Stimulated activated CD4-positive, alpha-beta T cell treated with anti-CD3 and anti-CD28 coated beads, Interleukin-4, amount 100 ng/mL, for 48 hours (primary cell): ENCODE data around the gene MEN1.

Experiments used
- DNase-seq, 2 donors: peaks; one replicate each; pipeline ENCODE4 v3.0.0-alpha.2; 2020; ENCODE audit warnings: low read depth in 2 of 2

The MEN1 gene

DNA sequence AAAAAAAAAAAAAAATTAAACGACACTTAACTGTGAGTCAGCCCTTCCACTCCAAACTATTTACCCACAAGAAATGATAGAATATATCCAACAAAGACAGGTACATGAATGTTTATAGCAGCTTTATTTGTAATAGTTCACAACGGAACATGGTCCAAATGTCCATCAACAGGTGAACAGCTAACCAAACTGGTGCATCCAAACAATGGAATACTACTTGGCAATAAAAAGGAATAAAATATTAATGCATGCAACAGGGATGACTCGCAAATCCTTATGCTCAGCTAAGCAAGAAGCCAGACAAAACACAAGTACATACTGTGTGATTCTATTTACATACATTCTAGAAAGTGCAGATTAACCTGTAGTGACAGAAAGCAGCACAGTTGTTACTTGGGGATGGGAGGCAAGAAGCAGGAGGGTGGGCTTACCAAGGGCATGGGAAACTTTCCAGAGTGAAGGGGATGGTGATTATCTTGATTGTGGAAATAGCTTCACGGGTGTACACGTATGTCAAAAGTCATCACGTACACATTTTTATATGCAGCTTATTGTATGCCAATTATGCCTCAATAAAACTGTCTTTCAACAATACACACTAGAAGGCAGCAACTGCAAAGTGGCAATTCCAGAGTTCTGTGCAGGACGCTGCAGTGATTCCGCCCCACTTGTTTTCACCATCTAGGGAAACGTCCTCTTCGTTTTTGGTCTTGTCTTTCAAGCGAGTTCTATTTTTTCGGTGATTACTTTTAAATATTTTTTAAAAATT, 25.4 kb downstream of the MEN1 start:
- no peak for DNase-seq

DNA sequence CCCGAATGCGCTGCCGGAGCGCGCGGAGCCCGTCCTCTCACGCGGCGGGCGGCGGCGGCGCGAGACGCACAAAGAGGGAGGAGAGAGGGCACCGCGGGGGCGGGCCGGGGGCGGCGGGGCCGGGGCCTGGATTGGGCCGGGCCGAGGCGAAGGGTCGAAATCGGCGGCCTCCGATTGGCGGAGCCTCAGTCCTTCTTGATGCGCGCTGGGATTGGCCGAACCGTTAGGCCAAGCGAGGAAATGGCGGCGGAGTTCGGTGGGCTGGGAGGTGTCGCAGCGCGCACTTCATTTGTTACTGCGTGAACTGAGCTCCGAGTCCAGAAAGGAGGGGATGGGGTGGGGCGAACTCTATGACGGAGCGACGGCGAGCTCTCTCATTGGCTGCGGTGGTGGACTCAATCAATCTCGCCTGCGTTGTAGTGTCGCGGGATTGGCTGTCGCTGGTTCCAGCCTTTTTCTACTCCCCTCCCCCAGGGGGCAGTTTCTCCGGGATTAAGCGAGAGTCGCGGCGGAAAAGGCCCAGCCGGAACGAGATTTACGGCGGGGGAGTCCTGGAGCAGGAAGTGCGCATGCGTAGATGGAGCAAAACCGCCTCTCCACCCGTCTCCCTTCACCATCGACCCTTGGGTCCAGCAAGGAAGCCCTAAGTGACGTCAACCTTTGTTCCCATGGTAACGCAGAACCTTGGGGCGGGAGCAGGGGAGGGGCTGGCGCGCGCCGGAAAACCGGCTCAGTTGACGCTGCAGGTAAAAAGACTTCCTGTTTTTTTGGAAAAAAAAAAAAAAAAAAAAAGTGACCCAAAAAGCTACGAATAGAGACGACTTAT, 31.7 kb downstream of the MEN1 start, which contains the start of gene SF1:
Gene SF1, minus strand, starts transcription at position 70 of the 826 bp plus-strand sequence. CDS start 150 bp downstream, outside the sequence.
- DNase-seq: peak; percentile 96 to 98

DNA sequence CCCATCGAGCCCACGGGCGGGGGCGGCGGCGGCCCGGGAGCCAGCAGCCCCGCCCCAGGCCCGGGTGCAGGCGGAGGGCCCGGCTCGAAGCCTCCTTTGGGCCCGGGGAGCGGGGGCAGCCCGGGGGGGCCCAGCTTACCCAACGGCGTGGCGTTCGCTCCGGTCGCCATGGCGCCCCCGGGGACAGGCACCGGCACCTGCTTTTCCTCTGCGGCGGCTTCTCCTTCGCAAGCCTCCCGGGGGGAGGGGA, 32.2 kb downstream of the MEN1 start:
- DNase-seq: no peak

DNA sequence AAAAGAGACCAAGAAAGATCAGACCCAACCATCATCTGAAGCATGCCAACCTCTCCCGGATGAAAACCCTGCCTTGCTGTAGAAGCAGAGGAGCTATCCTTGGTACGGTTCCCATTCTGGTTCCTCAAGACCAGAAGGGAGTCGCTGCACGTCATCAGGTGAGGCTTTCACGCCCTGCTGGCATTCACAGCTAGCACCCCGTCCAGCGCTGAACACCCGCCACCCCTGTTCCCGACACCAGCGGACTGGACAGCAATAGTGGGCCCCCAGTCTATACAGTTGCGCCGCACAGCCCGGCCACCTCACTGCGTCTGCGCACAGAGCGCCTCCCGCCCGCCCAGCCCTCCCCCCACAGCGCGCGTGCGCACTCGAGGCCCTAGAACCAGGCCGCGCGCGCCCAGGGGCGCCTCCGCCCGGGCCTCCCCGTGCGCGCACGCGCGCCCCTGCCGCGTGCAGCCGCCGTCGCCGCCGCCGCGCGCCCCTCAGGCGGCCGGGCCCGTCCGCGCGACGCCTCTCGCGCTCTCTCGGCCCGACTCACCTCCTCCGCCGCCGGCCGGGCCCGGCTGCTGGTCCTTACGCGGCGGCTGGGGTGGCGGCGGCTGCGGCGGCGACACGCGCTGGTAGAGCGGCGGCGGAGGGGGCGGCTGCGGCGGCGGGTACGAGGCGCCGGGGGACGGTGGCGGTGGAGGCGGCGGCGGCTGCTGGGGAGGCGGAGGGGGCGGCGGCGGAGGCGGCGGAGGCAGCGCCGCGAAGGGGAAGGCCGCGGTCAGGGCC, 32.7 kb downstream of the MEN1 start:
- DNase-seq: peak; percentile 73 to 76

DNA sequence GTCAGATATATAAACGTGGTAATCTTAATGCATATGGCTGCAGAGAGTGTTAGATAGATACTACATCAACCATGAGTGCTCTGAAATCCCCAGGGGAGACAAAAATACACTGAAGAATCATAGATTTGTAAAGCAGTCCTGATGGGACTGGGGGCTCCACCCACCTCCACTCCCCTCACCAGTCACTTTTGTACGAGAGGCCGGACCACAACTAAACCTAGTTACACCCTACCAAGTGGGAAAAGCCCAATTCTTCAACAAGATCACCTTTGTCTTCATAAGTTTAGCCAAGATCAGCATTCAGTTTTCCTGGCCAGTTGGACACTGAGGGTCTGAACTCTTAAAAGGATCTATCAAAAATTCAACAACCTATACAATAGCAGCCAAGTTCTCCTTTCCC, 33.5 kb downstream of the MEN1 start:
- DNase-seq: no peak

DNA sequence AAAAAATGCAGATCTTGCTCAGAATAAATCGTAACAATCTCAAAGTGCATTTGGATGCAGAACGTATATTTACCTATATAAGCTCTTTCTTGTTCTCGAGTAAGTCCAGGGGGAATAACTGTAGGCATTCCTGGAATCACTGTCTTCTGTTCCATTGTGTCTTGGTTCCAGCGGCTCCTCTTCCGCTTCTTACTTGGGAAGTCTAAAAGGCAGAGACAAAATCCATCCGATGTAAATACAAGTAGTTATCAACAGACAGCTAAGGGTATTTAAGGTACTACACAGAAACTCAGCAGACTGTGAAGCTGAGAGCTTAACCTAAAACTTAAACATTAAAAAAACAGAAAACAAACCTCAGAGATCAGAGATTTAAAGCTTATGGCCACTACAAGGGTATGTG, 33.9 kb downstream of the MEN1 start:
- no peak for DNase-seq

DNA sequence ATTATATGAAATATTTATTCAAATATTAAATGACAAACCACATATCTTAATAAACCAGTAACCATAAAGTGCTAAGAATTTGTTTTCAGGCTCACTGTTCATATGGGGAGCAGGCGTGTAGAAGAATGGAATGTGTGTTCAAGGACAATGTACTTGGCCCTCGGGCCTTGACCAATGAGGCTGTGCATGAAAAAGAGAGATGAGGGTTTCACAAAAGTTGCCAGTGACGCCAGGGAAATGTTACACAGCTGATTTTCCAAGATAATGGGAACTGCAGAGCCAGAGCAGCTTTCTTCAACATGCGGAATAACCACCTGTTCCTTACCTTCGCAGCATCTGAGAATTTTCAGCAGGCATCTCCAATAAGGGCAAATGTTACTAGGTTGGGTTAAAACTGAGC, 36.2 kb downstream of the MEN1 start:
- no peak for DNase-seq

DNA sequence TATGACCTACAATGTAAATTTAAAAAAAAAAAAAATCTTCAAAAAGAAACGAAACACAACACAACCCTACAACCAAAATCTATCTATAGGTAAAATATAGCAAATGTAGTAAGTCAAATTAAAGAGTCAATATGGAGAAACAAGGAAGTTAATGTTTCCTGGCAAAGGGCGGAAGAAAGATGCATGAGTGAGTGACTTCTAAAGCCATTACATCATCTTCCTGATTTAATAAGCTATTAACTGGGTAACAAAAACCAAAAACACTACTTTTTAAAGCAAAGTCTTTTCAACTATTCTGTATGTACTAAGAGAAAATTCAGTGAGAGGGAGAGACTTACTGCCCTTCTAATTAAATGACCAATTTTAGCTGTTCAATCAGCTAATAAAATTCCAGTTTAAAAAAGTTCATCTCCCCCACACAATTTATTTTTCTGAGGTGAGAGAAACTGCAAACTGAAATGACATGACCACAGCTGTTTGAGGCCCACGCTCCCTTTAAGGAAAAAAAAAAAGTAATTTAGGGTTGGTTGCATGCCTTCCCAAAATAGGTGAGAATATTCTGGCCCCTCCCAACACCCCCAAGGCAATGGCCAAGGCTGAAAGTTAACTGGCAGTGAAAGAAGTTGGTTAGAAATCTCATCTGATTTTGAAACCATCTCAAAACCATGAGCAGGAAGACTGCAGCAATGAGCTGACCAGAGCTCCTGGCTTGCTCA, 37.9 kb downstream of the MEN1 start:
- DNase-seq: no peak

DNA sequence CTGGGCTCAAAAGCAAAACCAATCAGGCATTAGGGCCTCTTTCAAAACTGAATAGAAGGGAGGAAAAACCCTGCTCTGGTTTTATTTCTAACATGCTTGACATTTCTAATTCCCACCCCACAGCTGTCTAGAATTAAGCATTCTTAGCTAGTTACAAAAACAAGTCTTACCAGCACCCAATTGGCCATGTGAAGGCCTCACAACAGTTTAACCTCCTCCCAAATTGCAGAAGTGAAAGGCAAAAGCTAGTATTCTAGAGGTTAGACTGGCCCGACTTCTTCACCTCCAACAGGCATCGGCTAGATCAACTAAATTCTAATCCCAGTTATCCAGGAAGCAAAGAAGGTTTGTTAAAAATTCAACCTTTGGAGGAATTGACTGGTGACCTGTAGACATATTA, 38.5 kb downstream of the MEN1 start:
- no peak for DNase-seq

DNA sequence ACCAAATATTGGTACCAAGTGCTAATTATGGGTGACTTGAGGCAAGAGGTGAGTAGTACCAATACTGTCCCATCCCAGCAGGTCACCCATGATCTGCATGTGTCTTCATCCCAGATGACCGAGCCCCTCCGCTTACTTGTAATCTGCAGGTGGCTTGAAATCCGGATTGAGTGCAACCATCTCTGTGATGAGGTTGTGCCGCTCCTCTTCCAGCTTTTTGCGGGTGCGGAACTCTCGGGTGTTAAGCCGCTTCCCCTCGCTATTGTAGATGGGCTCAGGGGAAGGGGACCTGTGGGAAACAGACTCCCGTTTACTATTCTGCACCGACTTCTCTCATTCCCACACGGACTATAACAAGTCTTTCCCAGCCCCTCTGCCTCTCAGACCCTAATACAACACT, 40.2 kb downstream of the MEN1 start:
- no peak for DNase-seq

DNA sequence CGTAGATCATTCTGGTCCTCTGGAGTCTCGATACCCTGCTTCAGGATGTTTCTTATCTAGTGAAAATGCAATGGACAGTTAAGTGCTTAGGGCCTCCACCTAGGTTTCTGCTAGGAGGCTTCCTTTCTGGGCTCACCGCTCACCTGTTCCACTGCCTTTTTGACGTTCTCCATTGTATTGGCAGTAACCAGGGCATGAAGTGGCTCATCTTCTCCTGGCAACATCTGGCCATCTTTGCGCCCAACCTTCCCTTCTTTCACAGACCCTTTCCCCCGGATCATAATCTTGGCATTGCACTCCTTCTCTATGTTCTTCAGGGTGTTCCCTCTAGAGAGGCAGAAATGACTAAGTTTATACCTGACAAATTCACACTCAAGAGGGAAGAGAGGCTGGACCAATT, 41.1 kb downstream of the MEN1 start:
- no peak for DNase-seq

DNA sequence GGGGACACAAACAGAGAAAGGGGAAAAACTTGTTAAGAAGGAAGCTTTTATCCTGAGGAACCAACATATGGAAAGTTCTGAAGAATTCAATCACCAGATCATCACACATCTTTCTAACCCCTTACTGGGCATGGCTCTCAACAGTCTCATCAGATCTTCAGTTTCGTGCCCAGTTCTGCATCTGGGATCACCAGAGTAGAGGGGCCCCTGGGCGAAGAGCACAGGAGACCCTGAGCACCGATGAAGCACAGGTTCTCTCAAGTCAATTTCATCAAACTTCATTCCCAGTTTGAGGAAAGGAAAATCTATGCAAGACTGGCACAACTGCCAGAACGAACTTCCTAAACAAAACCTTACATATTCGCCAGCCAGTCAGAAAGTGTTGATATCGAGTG, 42.1 kb downstream of the MEN1 start:
- DNase-seq: no peak

DNA sequence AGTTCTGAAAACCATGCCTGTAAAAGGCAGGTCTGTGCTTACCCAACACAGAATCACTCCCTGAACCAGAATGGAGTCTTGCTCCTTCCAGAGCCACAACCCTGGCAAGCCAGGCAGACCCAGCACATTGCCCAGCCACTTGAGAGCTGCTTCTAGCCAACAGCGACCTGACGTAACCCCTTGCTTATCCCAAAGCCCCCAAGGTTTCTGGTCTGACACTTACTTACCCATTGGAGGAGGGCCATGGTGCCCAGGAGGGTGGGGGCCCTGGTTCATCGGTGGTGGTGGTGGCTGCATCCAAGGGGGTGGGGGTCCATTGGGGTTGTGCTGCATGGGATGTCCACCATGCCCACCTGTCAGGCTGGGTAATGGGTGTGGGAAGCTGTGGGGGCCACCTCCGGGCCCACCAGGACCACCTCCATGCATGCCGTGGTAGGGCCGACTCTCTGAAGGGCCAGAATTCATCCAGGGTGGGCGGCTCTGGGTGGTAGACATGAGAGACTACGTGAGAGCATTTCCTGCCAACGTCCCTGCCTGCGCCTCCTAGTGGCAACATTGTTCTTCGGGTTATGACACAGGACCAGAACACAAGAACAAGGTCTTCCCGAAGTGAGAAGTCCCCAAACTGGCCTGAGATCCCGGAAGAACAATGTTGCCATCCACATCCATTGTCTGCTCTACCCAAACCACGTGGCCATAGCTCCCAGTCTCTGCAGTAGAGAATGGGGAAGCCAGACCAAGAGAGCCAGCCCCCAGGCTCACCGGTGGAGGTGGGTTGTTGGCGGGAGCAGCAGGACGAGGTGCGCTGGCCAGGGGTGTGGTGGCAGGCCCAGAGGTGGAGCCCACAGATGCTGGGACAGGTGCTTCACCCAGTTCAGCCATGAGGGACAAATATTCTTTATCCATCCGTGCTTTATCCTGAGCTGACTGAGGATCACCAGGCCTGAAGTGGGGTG, 42.7 kb downstream of the MEN1 start:
- DNase-seq: peak; percentile 80 to 87

DNA sequence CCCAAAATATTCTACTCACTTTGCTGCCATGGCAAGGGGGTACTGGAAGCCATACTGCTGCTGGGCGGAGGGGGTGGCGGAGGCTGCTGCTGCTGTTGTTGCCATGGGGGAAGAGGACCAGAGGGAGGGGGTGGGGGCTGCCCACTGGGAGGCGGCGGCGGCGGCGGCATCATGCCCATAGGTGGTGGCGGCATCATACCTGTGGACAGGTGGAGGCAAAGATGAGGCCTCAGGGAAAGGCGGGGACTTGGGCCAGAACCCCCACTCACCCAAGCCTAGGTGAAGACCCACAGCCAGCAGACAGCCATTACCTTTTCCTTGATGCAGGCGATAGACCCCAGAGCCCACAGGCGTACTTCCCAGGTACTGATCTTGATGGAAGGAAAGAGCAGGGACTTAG, 43.5 kb downstream of the MEN1 start:
- DNase-seq: no peak

DNA sequence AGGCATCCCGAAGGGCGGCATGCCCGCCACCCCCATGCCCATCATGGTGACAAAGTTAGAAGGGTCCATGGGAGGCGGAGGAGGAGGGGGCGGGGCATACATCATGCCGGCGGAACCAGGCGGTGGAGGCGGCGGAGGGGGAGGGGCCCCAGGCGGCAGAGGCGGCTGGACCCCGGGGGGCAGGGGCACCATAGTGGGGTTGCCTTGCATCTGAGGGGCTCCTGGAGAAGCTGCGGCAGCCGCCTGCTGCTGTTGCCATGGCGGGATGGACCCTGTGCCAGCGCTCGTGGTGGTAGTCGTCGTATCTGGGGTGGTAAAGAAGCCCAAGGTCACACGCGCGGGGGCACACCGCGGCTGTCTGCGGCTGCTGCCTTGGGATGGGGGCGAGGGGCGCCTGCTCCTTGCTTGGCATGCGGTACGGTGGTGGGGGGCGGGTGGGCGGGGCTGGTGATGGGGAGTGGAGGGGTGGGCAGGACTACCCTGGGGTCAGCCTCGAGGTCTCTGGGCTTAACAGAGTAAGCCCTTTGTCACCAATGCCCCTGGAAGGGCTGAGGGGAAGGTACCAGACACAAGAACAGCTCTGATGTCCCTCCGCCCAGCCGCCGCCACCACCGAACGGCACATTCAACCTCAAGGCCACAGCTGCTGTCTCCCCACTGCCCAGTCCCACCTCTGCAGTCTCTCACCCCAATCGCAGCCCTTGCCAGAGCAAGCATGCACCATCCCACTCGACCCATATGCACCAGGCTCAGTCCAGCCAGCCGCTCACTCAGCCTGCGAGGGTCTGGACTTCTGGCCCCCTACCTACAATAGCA, 44.3 kb downstream of the MEN1 start:
- DNase-seq: no peak

DNA sequence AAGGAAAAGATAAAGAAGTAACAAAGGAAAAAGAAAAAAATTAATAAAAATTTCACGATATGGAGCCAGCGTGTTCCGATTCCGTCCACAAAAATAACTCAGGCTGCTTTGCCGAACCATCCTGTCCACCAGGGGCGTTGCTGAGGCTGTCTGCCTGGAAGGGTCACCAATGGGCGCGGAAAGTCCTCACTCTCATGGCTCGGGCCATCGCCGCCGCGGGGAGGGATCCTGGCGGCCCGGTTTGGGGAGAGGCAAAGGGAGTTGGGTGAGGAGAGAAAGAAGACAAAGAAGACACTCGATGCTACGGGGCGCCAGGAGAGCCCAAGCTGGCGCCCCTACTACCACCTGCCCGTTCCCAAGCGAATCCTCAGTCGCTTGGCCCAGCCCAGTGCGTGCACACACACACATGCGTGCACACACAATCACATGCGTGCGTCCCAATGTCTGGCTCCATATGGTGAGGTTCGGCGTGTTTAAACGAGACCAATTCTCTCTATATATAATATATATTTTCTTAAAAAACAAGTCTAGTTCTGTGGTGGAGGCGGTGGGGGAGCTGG, 45.0 kb downstream of the MEN1 start:
- DNase-seq: no peak

DNA sequence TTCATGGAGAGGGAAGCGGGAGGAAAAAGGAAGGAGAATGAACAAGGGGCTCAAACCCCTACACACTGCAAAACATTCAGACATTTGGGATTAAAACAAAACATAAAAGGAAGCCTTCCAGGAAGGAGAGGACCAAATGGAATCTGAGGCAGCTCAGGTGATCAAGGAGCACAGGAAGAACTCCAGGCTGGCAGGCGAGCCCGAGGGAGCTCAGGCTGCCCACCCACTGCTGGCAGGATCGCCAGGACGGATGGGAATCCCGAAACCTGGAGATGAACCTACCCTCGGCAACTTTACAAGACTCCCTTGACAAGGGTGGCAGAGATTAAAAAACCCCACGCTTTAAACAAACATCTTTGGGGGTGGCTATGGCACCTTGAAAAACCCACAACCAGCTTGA, 45.6 kb downstream of the MEN1 start:
- DNase-seq: no peak

DNA sequence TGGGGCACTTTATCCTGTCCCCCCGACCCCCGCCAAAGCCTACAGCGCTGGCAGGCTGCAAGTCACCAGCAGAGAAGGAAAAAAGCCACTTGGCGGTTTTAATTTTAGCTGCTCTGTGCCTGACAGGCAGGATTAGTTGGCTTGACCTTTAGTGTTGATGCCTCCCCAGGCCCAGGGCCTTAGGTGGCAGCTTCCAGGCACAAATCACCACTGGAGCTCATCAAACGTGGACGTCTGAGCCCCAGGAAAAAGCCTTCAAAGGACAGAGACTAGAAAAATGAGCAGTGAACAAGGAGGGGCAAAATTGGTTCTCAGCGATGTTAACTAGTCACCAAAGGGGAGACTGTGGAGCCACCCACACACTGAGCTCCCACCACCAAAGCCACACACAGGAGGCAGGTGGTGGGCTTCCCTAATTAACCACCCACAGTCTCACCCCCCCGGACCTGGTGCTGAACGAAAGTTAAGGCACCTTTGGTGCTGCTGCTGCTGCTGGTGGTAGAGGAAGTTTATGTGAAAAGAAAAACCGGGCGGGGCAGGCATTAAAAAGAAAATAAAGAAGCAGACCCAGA, 46.2 kb downstream of the MEN1 start:
- no peak for DNase-seq

DNA sequence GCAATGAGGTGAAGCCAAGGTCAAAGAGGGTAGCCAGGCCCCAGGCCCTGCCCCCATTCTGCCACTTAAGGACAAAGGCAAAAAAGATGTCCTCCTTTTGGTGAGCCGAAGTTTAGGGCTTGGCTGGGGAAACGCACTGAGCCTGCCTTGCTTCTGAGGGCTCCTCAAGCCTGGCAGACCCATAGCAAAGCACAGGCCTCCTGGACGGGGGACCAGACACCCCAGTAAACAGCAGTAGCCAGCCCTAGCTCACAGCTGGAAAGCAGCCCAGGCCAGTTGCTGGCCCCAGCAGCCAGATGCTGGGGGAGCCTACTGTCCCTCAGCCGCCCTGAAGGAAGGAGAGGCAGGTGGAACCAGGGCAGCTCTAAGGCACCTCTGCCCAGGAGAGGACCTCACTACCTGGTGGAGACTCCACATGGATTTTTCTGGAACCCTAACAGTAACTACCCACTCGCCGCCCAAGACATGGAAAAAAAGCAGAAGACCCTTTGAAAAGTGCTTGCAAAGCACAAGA, 46.8 kb downstream of the MEN1 start:
- no peak for DNase-seq
